Fibroblast of lung (primary cell): ENCODE measurements around the gene PCYT1A. TPM values are rescaled to one million over a fixed set of nuclear protein-coding genes. Genes with fewer than 3 reads are reported as not detected.

Experiments used
- DNase-seq, 2 donors: peaks; one replicate each; pipeline versions ENCODE4 v3.0.0 to v3.0.0-alpha.2; 2010; ENCODE audit warnings: low read depth in 2 of 2
- H2AFZ ChIP-seq: 2 replicates; pipeline ENCODE4 v1.5.1; 2012; ENCODE audit warnings: low read length, control low read depth, inconsistent platforms
- H3K27ac ChIP-seq: 2 replicates; pipeline ENCODE4 v1.5.1; 2011; ENCODE audit warnings: low read length, control low read depth; ENCODE audit not compliant: insufficient read depth
- H3K27me3 ChIP-seq: 2 replicates; pipeline ENCODE4 v1.5.1; 2011; ENCODE audit warnings: mild to moderate bottlenecking, low read length; ENCODE audit not compliant: control insufficient read depth, insufficient read depth
- H3K36me3 ChIP-seq: 2 replicates; pipeline ENCODE4 v1.5.1; 2011; ENCODE audit warnings: low read length; ENCODE audit not compliant: control insufficient read depth, insufficient read depth
- H3K4me1 ChIP-seq: 2 replicates; pipeline ENCODE4 v1.5.1; 2011; ENCODE audit warnings: low read length; ENCODE audit not compliant: control insufficient read depth, insufficient read depth; ENCODE audit errors: extremely low read depth
- H3K4me2 ChIP-seq: 2 replicates; pipeline ENCODE4 v1.5.1; 2011; ENCODE audit warnings: low read length, control low read depth; ENCODE audit not compliant: insufficient read depth; ENCODE audit errors: extremely low read depth
- H3K4me3 ChIP-seq, 4 experiments: fragments of 200-600 bp in 1 of 4; sonication (generic) in 1 of 4; replicated peaks in 1 of 4; 2 replicates each; pipeline ENCODE4 v1.5.1; 2011 to 2016; ENCODE audit warnings: low read length in 4 of 4, low read depth in 3 of 4, mild to moderate bottlenecking in 3 of 4, control low read depth in 2 of 4, inconsistent platforms in 1 of 4, mixed read lengths in 1 of 4; ENCODE audit not compliant: insufficient read depth in 1 of 4; ENCODE audit errors: control extremely low read depth in 1 of 4
- H3K79me2 ChIP-seq: 2 replicates; pipeline ENCODE4 v1.5.1; 2012; ENCODE audit warnings: mild to moderate bottlenecking, low read length, inconsistent platforms; ENCODE audit not compliant: control insufficient read depth, insufficient read depth
- H3K9ac ChIP-seq: 2 replicates; pipeline ENCODE4 v1.5.1; 2011; ENCODE audit warnings: mild to moderate bottlenecking, low read length, control low read depth; ENCODE audit not compliant: insufficient read depth
- H3K9me3 ChIP-seq: 2 replicates; pipeline ENCODE4 v1.5.1; 2012; ENCODE audit warnings: low read depth, low read length; ENCODE audit not compliant: control insufficient read depth, insufficient read depth
- H4K20me1 ChIP-seq: 2 replicates; pipeline ENCODE4 v1.5.1; 2011; ENCODE audit warnings: low read length; ENCODE audit not compliant: control insufficient read depth, insufficient read depth; ENCODE audit errors: extremely low read depth
- CTCF ChIP-seq, 2 donors: IDR thresholded peaks in 1 of 2; conservative IDR thresholded peaks in 1 of 2; 1 replicate in 1 of 2; 2 replicates in 1 of 2; pipeline ENCODE4 v1.5.1; 2011 to 2012; ENCODE audit warnings: low read length in 2 of 2, control low read depth in 1 of 2, inconsistent platforms in 1 of 2, low read depth in 1 of 2, mild to moderate bottlenecking in 1 of 2
- EZH2 ChIP-seq: IDR thresholded peaks from 2 replicates; pipeline ENCODE4 v1.5.1; 2012; ENCODE audit warnings: low read length, control low read depth, mild to moderate bottlenecking; ENCODE audit errors: missing control alignments
- polyA plus RNA-seq, 2 donors: library from polyadenylated mRNA; depleted of rRNA in 1 of 2; stranded (reverse) in 1 of 2; unstranded in 1 of 2; fragments of >200 nt; gene quantifications; 2 replicates each; pipeline ENCODE4 v1.2.1, GENCODE V29; 2011 to 2012; ENCODE audit warnings: missing spikeins in 1 of 2
- total RNA-seq: library from RNA; depleted of rRNA; stranded (reverse); fragments of >200 nt; gene quantifications from 2 replicates; pipeline ENCODE4 v1.2.1, GENCODE V29; 2014

PCYT1A gene
- total and polyA plus RNA-seq, 2 donors (not counting 1 experiment from before 2014, with no cell fraction given): 68.9 to 73.8 TPM

GRCh38 chr3:196334982-196335381 lies 47.5 kb upstream of the PCYT1A start:
- no peak for TF ChIP-seq EZH2
- no peak for TF ChIP-seq CTCF (conservative IDR thresholded peaks at IDR 0.05 in 1 of 2, IDR thresholded peaks at IDR 0.05 in 1 of 2; ENCODE audit: low read depth in 1 of 2, low read length in 2 of 2)
- Histone ChIP-seq H3K27me3 (no peaks in the 10 kb centered on the region), H3K4me1 (no peaks in the 10 kb centered on the region), H3K36me3 (no peaks in the 10 kb centered on the region), H3K9me3 (no peaks in the 10 kb centered on the region), H3K9ac (no peak overlapping the region), H2AFZ (no peak overlapping the region), H3K4me3 (no peak overlapping the region), H4K20me1 (no peaks in the 10 kb centered on the region), H3K79me2 (no peaks in the 10 kb centered on the region), H3K4me2 (no peak overlapping the region), H3K27ac (no peak overlapping the region)
- no peak for DNase-seq

DNA sequence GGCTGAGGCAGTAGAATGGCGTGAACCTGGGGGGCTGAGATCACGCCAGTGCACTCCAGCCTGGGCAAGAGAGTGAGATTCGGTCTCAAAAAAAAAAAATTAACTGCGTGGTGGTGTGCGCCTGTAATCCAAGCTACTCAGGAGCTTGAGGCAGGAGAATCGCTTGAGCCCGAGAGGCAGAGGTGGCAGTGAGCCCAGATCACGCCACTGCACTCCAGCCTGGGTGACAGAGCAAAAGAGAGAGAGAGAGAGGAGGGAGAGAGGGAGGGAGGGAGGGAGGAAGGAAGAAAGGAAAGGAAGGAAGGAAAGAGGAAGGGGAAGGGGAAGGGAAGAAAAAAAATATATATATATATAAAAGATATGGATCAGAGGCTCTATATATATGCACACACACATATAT lies 44.6 kb upstream of the PCYT1A start:
- Histone ChIP-seq H3K79me2 (no peaks in the 10 kb centered on the region), H3K4me1 (no peaks in the 10 kb centered on the region), H2AFZ (no peak overlapping the region), H4K20me1 (no peaks in the 10 kb centered on the region), H3K4me2 (no peak overlapping the region), H3K4me3 (no peak overlapping the region), H3K27ac (no peak overlapping the region), H3K9me3 (no peaks in the 10 kb centered on the region), H3K9ac (no peak overlapping the region), H3K36me3 (no peaks in the 10 kb centered on the region), H3K27me3 (no peaks in the 10 kb centered on the region)
- DNase-seq: no peak
- no peak for TF ChIP-seq CTCF (conservative IDR thresholded peaks at IDR 0.05 in 1 of 2, IDR thresholded peaks at IDR 0.05 in 1 of 2; ENCODE audit: low read depth in 1 of 2, low read length in 2 of 2)
- TF ChIP-seq EZH2: no peak

DNA sequence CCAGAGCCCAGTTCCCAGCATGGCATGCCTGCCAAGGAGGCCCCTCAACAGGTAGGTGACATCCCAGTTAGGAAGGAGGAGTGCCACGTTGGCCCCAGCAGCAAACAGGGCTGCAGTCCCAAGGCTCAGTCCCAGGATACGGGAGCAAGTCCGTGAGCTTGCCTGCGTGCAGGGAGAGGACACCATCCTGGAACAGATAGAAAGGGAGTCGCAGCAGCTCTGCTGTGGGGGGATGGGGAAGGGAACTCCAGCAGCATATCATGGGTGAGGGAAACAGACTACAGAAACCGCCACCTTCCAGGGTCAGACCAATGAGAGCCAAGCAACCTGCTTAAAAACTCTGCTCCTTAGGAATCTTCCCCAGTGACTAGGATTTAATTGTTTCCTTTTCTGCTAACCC lies 39.9 kb upstream of the PCYT1A start:
- Histone ChIP-seq H3K4me1 (no peaks in the 10 kb centered on the region), H3K9ac (no peak overlapping the region), H2AFZ (peak overlapping the region; percentile 4), H3K9me3 (no peaks in the 10 kb centered on the region), H3K4me2 (no peak overlapping the region), H3K27me3 (no peaks in the 10 kb centered on the region), H3K79me2 (no peaks in the 10 kb centered on the region), H4K20me1 (no peaks in the 10 kb centered on the region), H3K36me3 (no peaks in the 10 kb centered on the region), H3K27ac (no peak overlapping the region), H3K4me3 (no peak overlapping the region)
- no peak for TF ChIP-seq CTCF (conservative IDR thresholded peaks at IDR 0.05 in 1 of 2, IDR thresholded peaks at IDR 0.05 in 1 of 2; ENCODE audit: low read depth in 1 of 2, low read length in 2 of 2)
- no peak for DNase-seq
